Tibial nerve (tissue), 4 donors: ENCODE results near the gene FBLIM1. TPM values are rescaled to one million over a fixed set of nuclear protein-coding genes. Genes with fewer than 3 reads are reported as not detected.
"Not testable (repeated sequence)": the region's sequence is repeated elsewhere in the genome, so short reads cannot be mapped to it uniquely, and the experiment has no call there.

Experiments
- DNase-seq, 2 donors: peaks; one replicate each; pipeline ENCODE4 v3.0.0-alpha.2; 2019; ENCODE audit warnings: low spot score in 2 of 2
- H3K27ac ChIP-seq, 4 donors: fragments of 200-600 bp; sonication (generic) in 3 of 4; one replicate each; pipeline ENCODE4 v1.5.1; 2017 to 2019; ENCODE audit warnings: mild to moderate bottlenecking in 1 of 4
- H3K27me3 ChIP-seq, 2 donors: fragments of 200-600 bp; sonication (generic) in 1 of 2; one replicate each; pipeline versions ENCODE4 v1.5.1 to v1.6.0; 2017 to 2019
- H3K36me3 ChIP-seq, 3 donors: fragments of 200-600 bp; sonication (generic); one replicate each; pipeline ENCODE4 v1.5.1; 2018 to 2019
- H3K4me1 ChIP-seq, 4 donors: fragments of 200-600 bp; sonication (generic) in 3 of 4; one replicate each; pipeline ENCODE4 v1.5.1; 2017 to 2019
- H3K4me3 ChIP-seq, 4 donors: fragments of 200-600 bp; sonication (generic) in 3 of 4; one replicate each; pipeline ENCODE4 v1.5.1; 2017 to 2019; ENCODE audit warnings: mild to moderate bottlenecking in 1 of 4, moderate library complexity in 1 of 4
- H3K9me3 ChIP-seq, 4 donors: fragments of 200-600 bp; sonication (generic) in 3 of 4; one replicate each; pipeline ENCODE4 v1.5.1; 2017 to 2019
- CTCF ChIP-seq, 5 experiments: fragments of 200-600 bp in 3 of 5; fragments of 450-650 bp in 2 of 5; sonication (generic) in 3 of 5; IDR thresholded peaks; one replicate each; pipeline ENCODE4 v1.5.1; 2016 to 2019; ENCODE audit warnings: antibody characterized with exemption in 5 of 5, mild to moderate bottlenecking in 3 of 5, moderate library complexity in 2 of 5
- EP300 ChIP-seq, 2 donors: sonication (generic); formaldehyde crosslinking; IDR thresholded peaks; one replicate each; pipeline ENCODE4 v1.6.1; 2017; ENCODE audit warnings: antibody characterized with exemption in 2 of 2, mild to moderate bottlenecking in 1 of 2
- POLR2A ChIP-seq, 2 donors: fragments of 450-650 bp; IDR thresholded peaks; one replicate each; pipeline ENCODE4 v1.6.1; 2017; ENCODE audit warnings: antibody characterized with exemption in 2 of 2, mild to moderate bottlenecking in 2 of 2, moderate library complexity in 2 of 2
- WGBS, 2 donors: methylation state at CpG; one replicate each; pipeline ENCODE4 v1.1.5; 2018; 5-methylcytosine and 5-hydroxymethylcytosine counted together
- total RNA-seq, 4 donors: library from RNA; depleted of rRNA; stranded (reverse); fragments of >200 nt; gene quantifications; one replicate each; pipeline ENCODE4 v1.1.0, GENCODE V29; 2016

FBLIM1 gene
- total RNA-seq, 4 donors from 2014 or later: 33.3 to 46.5 (median 44.1) TPM

- Histone ChIP-seq H3K36me3 (no peaks in the 10 kb centered on the region), H3K4me1 (no peaks in the 10 kb centered on the region), H3K27me3 (no peaks in the 10 kb centered on the region), H3K4me3 (no peak overlapping the region), H3K27ac (no peak overlapping the region), H3K9me3 (no peaks in the 10 kb centered on the region)
- DNase-seq: no peak
- TF ChIP-seq POLR2A (IDR thresholded peaks at IDR 0.05): no peak
- no peak for TF ChIP-seq CTCF (IDR thresholded peaks at IDR 0.05)
- TF ChIP-seq EP300 (IDR thresholded peaks at IDR 0.05): no peak
- 80 to 89% methylated on average over 5 of the region's 5 CpGs for WGBS, 2 donors
These were observed 58.1 kb downstream of the FBLIM1 start for GRCh38 chr1:15816674-15817073.

GRCh38 chr1:15820478-15820877 is 61.9 kb downstream of the FBLIM1 start:
- peak overlapping the region in 1 of 4 donors; percentile 17 for H3K27ac ChIP-seq
- no peak for DNase-seq
- 68 to 74% methylated on average over 3 of the region's 3 CpGs for WGBS, 2 donors
- no peak overlapping the region for H3K4me3 ChIP-seq
- H3K9me3 ChIP-seq: no peaks in the 10 kb centered on the region
- H3K27me3 ChIP-seq: no peaks in the 10 kb centered on the region
- H3K36me3 ChIP-seq: no peaks in the 10 kb centered on the region
- no peak for TF ChIP-seq EP300 (IDR thresholded peaks at IDR 0.05)
- no peak for TF ChIP-seq POLR2A (IDR thresholded peaks at IDR 0.05)
- TF ChIP-seq CTCF (IDR thresholded peaks at IDR 0.05): no peak
- peaks cover 0 to 8% (median 3%) of the 10 kb centered on the region in 4 donors for H3K4me1 ChIP-seq

- H3K4me1 ChIP-seq: peaks cover 0 to 30% (median 7%) of the 10 kb centered on the region in 4 donors
- no peak overlapping the region for H3K4me3 ChIP-seq
- no peak for DNase-seq
- H3K9me3 ChIP-seq: no peaks in the 10 kb centered on the region
- TF ChIP-seq EP300 (IDR thresholded peaks at IDR 0.05): peak in 1 of 2 donors; percentile 30
- no peak for TF ChIP-seq POLR2A (IDR thresholded peaks at IDR 0.05)
- TF ChIP-seq CTCF (IDR thresholded peaks at IDR 0.05): no peak
- H3K27ac ChIP-seq: peak overlapping the region in 2 of 4 donors; percentile 40 to 78
- H3K27me3 ChIP-seq: no peaks in the 10 kb centered on the region
- H3K36me3 ChIP-seq: no peaks in the 10 kb centered on the region
These were observed 67.2 kb downstream of the FBLIM1 start for GRCh38 chr1:15825800-15826199.

GRCh38 chr1:15826810-15827507 is 68.4 kb downstream of the FBLIM1 start:
- no peak overlapping the region for H3K4me3 ChIP-seq
- no peak for DNase-seq
- no peaks in the 10 kb centered on the region for H3K36me3 ChIP-seq
- peaks cover 0 to 40% (median 10%) of the 10 kb centered on the region in 4 donors for H3K4me1 ChIP-seq
- TF ChIP-seq CTCF (IDR thresholded peaks at IDR 0.05) (no peak), EP300 (IDR thresholded peaks at IDR 0.05) (no peak), POLR2A (IDR thresholded peaks at IDR 0.05) (no peak)
- H3K9me3 ChIP-seq: no peaks in the 10 kb centered on the region
- H3K27ac ChIP-seq: peak overlapping the region in 2 of 4 donors; percentile 40 to 78
- no peaks in the 10 kb centered on the region for H3K27me3 ChIP-seq
- 80% methylated on average over 6 of the region's 6 CpGs for WGBS, 2 donors

GRCh38 chr1:15827567-15827966 is 69.0 kb downstream of the FBLIM1 start:
- not testable (repeated sequence) for H3K36me3 ChIP-seq, H3K4me3 ChIP-seq, H3K27me3 ChIP-seq, H3K9me3 ChIP-seq, DNase-seq
- peak overlapping the region in 1 of 4 donors; percentile 78 for H3K27ac ChIP-seq
- peaks cover 0 to 46% (median 14%) of the 10 kb centered on the region in 4 donors for H3K4me1 ChIP-seq
- WGBS, 2 donors: 90 to 96% methylated on average over 12 to 15 of the region's 15 CpGs

- Histone ChIP-seq H3K4me1 (peaks cover 0 to 53% (median 18%) of the 10 kb centered on the region in 4 donors), H3K27ac (peak overlapping the region in 1 of 4 donors; percentile 8)
- DNase-seq, H3K36me3 ChIP-seq, H3K4me3 ChIP-seq, H3K9me3 ChIP-seq, H3K27me3 ChIP-seq: not testable (repeated sequence)
- 82 to 88% methylated on average over 13 to 14 of the region's 14 CpGs for WGBS, 2 donors
These were observed 70.3 kb downstream of the FBLIM1 start for GRCh38 chr1:15828931-15829330.
